Subcutaneous abdominal adipose tissue (tissue), 5 donors: ENCODE results near the gene TUBG2.
"Not testable (repeated sequence)": the region's sequence is repeated elsewhere in the genome, so short reads cannot be mapped to it uniquely, and the experiment has no call there.

Source experiments
- H3K27ac ChIP-seq: one replicate; pipeline ENCODE4 v1.7.0; 2013; ENCODE audit warnings: low read depth, mild to moderate bottlenecking, inconsistent platforms, low read length, moderate library complexity
- H3K27me3 ChIP-seq, 5 donors: one replicate each; pipeline ENCODE4 v1.7.0; 2013; ENCODE audit warnings: low read length in 5 of 5, inconsistent platforms in 1 of 5; ENCODE audit not compliant: control insufficient read depth in 5 of 5, insufficient read depth in 4 of 5
- H3K36me3 ChIP-seq, 5 donors: one replicate each; pipeline ENCODE4 v1.7.0; 2013; ENCODE audit warnings: low read length in 5 of 5; ENCODE audit not compliant: control insufficient read depth in 5 of 5, insufficient read depth in 5 of 5
- H3K4me1 ChIP-seq, 5 donors: one replicate each; pipeline ENCODE4 v1.7.0; 2013; ENCODE audit warnings: low read length in 5 of 5, mild to moderate bottlenecking in 3 of 5, moderate library complexity in 1 of 5; ENCODE audit not compliant: control insufficient read depth in 5 of 5, insufficient read depth in 5 of 5
- H3K4me3 ChIP-seq, 5 donors: one replicate each; pipeline ENCODE4 v1.7.0; 2013; ENCODE audit warnings: low read length in 5 of 5, low read depth in 1 of 5
- H3K9ac ChIP-seq, 5 donors: one replicate each; pipeline ENCODE4 v1.7.0; 2013; ENCODE audit warnings: low read length in 5 of 5, mild to moderate bottlenecking in 4 of 5, moderate library complexity in 3 of 5
- H3K9me3 ChIP-seq, 5 donors: one replicate each; pipeline ENCODE4 v1.7.0; 2013; ENCODE audit warnings: low read length in 5 of 5; ENCODE audit not compliant: control insufficient read depth in 5 of 5
- donor health status: healthy.
- donor health status: healthy.
- donor health status: healthy.
- donor health status: healthy.
- donor health status: healthy.

Gene TUBG2

DNA sequence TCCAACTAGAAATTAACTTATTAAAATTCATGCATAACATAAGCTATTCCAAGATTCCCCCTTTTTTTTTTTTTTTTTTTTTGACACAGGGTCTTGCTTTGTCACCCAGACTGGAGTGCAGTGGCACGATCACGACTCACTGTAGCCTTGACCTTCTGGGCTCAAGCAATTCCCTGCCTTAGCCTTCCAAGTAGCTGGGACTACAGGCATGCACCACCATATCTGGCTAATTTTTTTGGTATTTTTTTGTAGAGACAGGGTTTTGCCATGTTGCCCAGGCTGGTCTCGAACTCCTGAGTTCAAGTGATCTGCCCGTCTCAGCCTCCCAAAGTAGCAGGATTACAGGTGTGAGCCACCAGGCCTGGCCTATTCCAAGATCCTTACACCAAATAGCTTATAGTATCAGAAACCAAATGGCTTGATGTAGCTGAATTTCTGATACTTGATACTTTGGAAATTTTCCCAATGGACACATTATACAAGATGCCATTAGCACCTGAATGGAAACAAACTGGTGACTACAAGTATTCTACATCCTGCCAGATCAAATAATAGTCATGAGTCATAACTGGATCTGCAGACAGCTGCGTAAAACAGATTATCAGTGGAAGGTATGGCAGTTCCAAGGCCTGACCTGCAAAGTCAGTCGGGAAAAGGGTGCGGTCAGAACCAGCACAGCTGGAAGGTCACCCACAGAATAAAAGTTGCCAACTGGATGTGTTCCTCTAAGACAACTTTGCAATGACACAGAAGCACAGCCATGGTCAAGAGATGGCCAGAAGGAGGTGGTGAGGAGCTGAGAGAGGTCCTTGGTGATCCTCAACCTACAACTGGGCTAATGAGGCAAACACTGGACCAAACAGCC lies 35.1 kb upstream of the TUBG2 start:
- H3K9me3 ChIP-seq, result no peaks in the 10 kb centered on the region
- no peak overlapping the region for H3K4me3 ChIP-seq
- no peaks in the 10 kb centered on the region for H3K4me1 ChIP-seq
- no peaks in the 10 kb centered on the region for H3K36me3 ChIP-seq
- no peak overlapping the region for H3K27ac ChIP-seq
- no peaks in the 10 kb centered on the region for H3K27me3 ChIP-seq
- peak overlapping the region in 1 of 5 donors; percentile 2 for H3K9ac ChIP-seq

DNA sequence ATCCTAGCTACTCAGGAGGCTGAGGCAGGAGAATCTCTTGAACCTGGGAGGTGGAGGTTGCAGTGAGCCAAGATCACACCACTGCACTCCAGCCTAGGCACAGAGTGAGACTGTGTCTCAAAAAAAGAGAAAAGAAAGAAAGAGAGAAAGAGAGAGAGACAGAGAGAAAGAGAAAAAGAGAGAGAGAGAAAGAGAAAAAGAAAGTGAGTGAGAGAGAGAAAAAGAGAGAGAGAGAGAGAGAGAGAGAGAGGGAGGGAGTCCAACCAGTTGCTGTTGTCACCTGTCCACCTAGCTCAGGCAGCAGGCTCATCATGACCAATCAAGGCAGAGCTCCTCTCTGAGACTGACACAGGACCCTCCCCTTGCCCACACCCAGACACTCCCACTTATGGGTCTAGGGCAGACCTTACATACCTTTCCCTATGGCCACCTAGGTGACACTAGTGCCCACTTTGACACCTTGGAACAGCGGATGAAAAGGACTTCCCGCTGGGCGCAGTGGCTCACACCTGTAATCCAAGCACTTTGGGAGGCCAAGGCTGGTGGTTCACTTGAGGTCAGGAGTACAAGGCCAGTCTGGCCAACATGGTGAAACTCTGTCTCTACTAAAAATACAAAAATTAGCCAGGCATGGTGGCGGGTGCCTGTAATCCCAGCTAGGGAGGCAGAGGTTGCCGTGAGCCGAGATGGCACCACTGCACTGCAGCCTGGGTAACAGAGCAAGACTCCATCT lies 31.9 kb upstream of the TUBG2 start:
- H3K27ac ChIP-seq, H3K36me3 ChIP-seq, H3K9ac ChIP-seq, H3K4me3 ChIP-seq, H3K27me3 ChIP-seq, H3K9me3 ChIP-seq, H3K4me1 ChIP-seq: not testable (repeated sequence)

DNA sequence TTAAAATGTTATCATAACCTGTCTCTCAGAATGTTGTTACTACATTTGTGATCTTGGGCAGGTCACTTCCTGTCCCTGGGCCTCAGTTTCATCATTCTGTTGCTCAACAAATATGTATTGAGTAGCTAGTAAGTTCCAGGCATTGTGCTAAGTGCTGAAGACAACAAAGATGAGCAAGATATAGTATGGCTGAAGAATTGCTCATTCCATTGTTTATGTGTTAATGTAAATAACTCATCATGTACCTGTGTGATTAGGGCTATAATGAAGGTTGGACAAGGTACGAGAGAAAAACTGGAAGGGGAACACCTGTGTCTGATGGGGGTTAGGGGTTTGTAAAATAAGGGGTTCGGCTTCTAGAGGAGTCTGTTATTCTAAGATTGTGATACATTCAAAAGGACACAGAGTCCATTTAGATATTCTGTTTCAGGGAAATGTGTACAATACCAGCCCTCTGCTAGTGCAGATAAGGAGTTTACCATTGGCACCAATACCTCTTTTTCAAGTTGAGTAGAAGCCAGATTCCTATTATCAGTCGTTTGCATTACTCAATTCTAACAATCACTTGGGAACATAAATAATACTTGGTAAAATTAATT lies 29.6 kb upstream of the TUBG2 start:
- Histone ChIP-seq H3K27ac (no peak overlapping the region), H3K4me3 (no peak overlapping the region)

DNA sequence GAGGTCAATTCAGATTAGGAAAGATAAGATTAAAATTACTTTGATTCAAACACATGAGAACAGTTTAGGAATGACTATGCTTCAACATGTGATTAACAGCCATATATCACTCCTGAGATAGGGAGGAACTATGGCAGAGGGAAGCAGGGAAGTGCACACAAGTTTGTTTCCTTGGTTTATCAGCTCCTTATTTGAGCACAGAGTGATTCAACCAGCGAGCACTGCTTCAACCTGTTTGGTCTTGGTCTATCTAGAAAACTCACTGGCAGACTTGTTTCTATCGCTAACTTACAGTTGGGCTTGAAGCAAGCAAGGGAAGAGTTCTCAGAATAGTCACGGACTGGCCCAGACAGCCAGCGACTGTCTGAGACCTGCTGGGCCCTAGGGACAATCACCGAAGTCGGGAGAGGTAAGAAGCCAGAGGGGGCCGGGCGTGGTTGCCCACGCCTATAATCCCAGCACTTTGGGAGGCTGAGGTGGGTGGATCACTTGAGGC lies 26.1 kb upstream of the TUBG2 start:
- Histone ChIP-seq H3K27ac (no peak overlapping the region), H3K36me3 (no peaks in the 10 kb centered on the region), H3K9me3 (no peaks in the 10 kb centered on the region), H3K4me3 (no peak overlapping the region), H3K27me3 (no peaks in the 10 kb centered on the region), H3K4me1 (no peaks in the 10 kb centered on the region), H3K9ac (no peak overlapping the region)

More for the DNA sequence above, 29.6 kb upstream of the TUBG2 start:
- Histone ChIP-seq H3K9ac (no peak overlapping the region), H3K4me1 (no peaks in the 10 kb centered on the region), H3K9me3 (no peaks in the 10 kb centered on the region), H3K27me3 (no peaks in the 10 kb centered on the region), H3K36me3 (no peaks in the 10 kb centered on the region)

DNA sequence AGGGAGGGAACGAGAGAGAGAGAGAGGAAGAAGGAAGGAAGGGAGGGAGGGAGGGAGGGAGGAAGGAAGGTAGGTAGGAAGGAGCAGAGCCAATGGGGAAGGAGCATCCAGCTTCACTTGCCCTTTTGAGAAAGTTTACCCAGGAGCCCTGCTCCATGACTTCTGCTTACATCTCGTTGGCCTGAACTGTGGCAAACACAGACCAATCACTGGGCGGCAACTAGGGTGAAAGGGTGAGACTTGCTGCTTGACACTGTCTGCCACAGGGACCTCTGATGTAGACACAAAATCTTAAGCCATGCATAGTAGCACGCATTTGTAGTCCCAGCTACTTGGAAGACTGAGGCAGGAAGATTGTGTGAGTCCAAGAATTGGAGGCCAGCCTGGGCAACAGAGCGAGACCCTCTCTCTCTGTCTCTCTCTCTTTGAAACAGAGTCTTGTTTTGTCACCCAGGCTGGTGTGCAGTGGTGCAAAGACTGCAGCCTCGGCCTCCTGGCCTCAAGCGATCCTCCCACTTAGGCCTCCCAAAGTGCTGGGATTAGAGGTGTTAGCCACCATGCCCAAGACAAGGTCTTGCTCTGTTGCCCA lies 19.5 kb upstream of the TUBG2 start:
- H3K4me1 ChIP-seq, result peaks cover 0 to 8% (median 0%) of the 10 kb centered on the region in 5 donors
- no peaks in the 10 kb centered on the region for H3K9me3 ChIP-seq
- no peak overlapping the region for H3K9ac ChIP-seq
- no peaks in the 10 kb centered on the region for H3K27me3 ChIP-seq
- H3K4me3 ChIP-seq, result no peak overlapping the region
- no peaks in the 10 kb centered on the region for H3K36me3 ChIP-seq
- no peak overlapping the region for H3K27ac ChIP-seq

DNA sequence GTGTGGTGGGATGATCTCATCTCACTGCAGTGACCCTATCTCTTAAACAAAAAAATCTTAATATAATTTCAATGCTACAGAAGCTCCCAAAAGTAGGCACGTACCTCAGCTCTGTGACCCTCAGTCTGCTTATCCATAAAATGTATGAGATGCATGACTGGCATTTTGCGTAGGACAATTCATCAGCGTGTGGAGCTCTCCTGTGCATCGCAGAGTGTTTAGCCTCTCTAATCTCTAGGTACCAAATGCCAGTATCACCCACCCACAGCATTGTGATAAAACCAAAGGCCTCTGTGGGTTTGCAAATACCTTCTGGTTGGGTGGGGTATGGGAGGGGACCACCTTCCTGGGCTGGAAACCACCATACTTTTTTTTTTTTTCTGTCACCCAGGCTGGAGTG lies 19.0 kb upstream of the TUBG2 start:
- Histone ChIP-seq H3K4me3 (no peak overlapping the region), H3K36me3 (no peaks in the 10 kb centered on the region), H3K9ac (no peak overlapping the region), H3K27ac (no peak overlapping the region), H3K9me3 (no peaks in the 10 kb centered on the region), H3K27me3 (no peaks in the 10 kb centered on the region), H3K4me1 (peaks cover 0 to 8% (median 0%) of the 10 kb centered on the region in 5 donors)

DNA sequence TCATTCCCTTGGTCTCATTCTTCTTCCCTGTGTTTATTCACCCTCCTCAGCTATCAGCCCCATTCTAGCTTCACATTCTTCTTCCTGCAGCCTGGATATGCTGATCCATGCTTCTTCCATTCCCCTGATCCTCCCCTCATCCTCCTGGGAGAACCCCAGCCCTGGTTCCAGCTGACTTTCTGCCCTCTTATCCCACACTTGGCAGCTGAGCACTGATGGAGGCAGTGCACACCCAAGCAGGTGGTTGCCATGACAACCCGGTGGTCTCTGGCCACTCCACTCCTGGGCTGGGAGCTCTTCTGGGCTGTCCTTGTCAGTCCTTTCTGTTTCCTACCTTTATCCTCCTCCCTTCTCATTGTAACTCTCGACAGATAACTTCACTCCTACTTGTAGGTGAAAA lies 16.7 kb upstream of the TUBG2 start:
- Histone ChIP-seq H3K27me3 (no peaks in the 10 kb centered on the region), H3K27ac (no peak overlapping the region), H3K4me3 (no peak overlapping the region), H3K9me3 (no peaks in the 10 kb centered on the region), H3K36me3 (no peaks in the 10 kb centered on the region), H3K4me1 (peaks cover 0 to 8% (median 0%) of the 10 kb centered on the region in 5 donors), H3K9ac (no peak overlapping the region)

DNA sequence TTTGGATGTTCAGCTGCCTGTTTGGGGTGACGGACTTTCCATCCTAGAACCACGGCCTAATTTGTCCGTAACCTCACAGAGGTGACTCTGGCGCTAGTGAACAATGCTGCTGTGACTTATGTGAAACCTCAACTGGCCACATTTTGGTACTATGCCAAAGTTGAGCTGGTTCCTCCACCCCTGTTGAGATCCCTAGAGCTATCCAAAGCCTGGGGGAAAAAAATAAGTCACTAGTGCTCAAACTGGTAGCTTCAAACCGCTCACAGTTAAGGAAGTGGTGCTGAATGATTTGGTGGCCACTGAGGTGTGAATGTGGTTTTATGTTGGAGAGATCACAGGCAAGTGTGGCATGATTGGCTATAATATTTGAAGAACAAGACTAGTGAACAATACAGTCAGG lies 11.3 kb upstream of the TUBG2 start:
- Histone ChIP-seq H3K27me3 (no peaks in the 10 kb centered on the region), H3K4me3 (no peak overlapping the region), H3K27ac (no peak overlapping the region), H3K36me3 (no peaks in the 10 kb centered on the region), H3K9me3 (no peaks in the 10 kb centered on the region), H3K9ac (no peak overlapping the region), H3K4me1 (peaks cover 0 to 8% (median 0%) of the 10 kb centered on the region in 5 donors)

DNA sequence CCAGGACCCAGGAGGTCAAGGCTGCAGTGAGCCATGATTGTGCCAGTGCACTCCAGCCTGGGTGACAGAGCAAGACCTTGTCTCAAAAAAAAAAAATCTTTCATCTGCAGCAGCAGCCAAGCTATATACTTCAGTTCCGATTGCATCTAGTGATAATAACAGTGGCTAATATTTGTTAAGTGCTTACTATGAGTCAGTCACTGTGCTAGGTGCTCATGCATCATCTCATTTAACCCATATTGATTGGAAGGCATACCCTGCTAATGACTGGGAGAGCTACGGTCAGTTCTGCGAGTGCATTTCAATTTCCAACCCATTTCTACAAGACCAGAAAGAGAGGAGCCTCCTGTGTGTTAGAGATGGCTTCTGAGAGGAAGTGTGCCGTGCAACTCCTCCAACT lies 7.7 kb upstream of the TUBG2 start:
- no peak overlapping the region for H3K27ac ChIP-seq
- no peaks in the 10 kb centered on the region for H3K9me3 ChIP-seq
- no peak overlapping the region for H3K9ac ChIP-seq
- H3K4me3 ChIP-seq, result no peak overlapping the region
- peaks cover 0 to 16% (median 14%) of the 10 kb centered on the region in 5 donors for H3K4me1 ChIP-seq
- no peaks in the 10 kb centered on the region for H3K36me3 ChIP-seq
- no peaks in the 10 kb centered on the region for H3K27me3 ChIP-seq
